ENCODE results near the gene PPM1F. TPM values are rescaled to one million over a fixed set of nuclear protein-coding genes. Genes with fewer than 3 reads are reported as not detected.

Gene PPM1F
- total RNA-seq, 1 experiment from 2014 or later, result 21.1 TPM

DNA sequence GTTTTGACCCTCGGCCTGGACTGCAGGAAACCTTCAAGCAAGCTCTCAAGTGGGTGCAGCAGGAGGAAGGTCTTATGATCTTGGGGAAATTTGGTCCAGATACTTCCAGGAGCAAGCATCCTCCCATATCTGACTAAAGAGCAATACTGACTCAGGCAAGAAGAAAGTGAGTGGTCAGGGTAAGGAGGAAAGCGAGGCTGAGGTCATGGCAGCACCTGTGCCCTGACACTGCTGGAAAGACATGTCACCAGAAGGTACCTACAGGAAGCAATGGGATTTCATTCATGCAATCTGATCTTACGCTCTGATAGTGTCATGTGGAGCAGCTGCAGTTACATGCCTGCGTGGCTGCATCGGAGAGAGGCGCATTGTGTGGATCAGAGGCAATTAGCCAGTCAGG is 36.4 kb upstream of the PPM1F start:
- Histone ChIP-seq H4K91ac (ENCODE audit: insufficient read length, low read depth, low read length) (no peak overlapping the region), H2BK15ac (ENCODE audit: low read depth, low read length) (no peak overlapping the region), H2BK120ac (ENCODE audit: low read depth, low read length, poor library complexity, severe bottlenecking) (no peak overlapping the region), H4K5ac (ENCODE audit: insufficient read length, low read depth, low read length) (no peak overlapping the region), H4K20me1 (ENCODE audit: control insufficient read depth, insufficient read depth, insufficient read length) (no peaks in the 10 kb centered on the region), H2AFZ (ENCODE audit: low read length) (no peak overlapping the region), H3K27me3 (ENCODE audit: insufficient read depth, low read length) (peaks cover 37% of the 10 kb centered on the region; the same call in 1 of the 2 replicates), H3K18ac (ENCODE audit: insufficient read length, low read depth, low read length) (no peak overlapping the region), H3T11ph (ENCODE audit: low read length) (no peak overlapping the region), H3K79me2 (ENCODE audit: insufficient read depth, low read length) (no peaks in the 10 kb centered on the region), H3K9me3 (ENCODE audit: control insufficient read depth, low read depth, low read length) (no peaks in the 10 kb centered on the region), H3K27ac (ENCODE audit: insufficient read length, low read depth, low read length) (no peak overlapping the region), H2BK5ac (ENCODE audit: insufficient read length, low read length) (no peak overlapping the region), H2AK5ac (ENCODE audit: insufficient read length, low read length) (no peak overlapping the region), H2BK20ac (ENCODE audit: low read depth, low read length, poor library complexity, severe bottlenecking) (no peak overlapping the region), H3K9ac (ENCODE audit: extremely low read depth, insufficient read length, low read length) (no peak overlapping the region), H3K23ac (ENCODE audit: insufficient read length, low read depth, low read length) (no peak overlapping the region), H3K4me2 (ENCODE audit: insufficient read depth, insufficient read length, low read length) (no peak overlapping the region), H3K56ac (ENCODE audit: insufficient read length, low read depth, low read length) (no peak overlapping the region), H3K4ac (ENCODE audit: low read depth, low read length) (no peak overlapping the region), H3K14ac (ENCODE audit: insufficient read depth, low read length) (no peak overlapping the region), H3K79me1 (ENCODE audit: insufficient read depth, low read depth, low read length, poor library complexity, severe bottlenecking) (no peaks in the 10 kb centered on the region), H3K23me2 (ENCODE audit: insufficient read length, low read depth, low read length, poor library complexity, severe bottlenecking) (no peaks in the 10 kb centered on the region), H4K8ac (replicated peaks; ENCODE audit: insufficient read length, low read depth, low read length) (no peak overlapping the region), H3K4me1 (ENCODE audit: insufficient read depth, low read length) (no peaks in the 10 kb centered on the region), H2BK12ac (ENCODE audit: insufficient read length, low read depth, low read length) (no peak overlapping the region)
- Mint-ChIP-seq H3K4me3 (no peak overlapping the region), H3K9me3 (no peaks in the 10 kb centered on the region), H3K27ac (no peak overlapping the region), H3K36me3 (ENCODE audit: insufficient read depth in 1 of 3, low read depth in 3 of 3) (no peaks in the 10 kb centered on the region), H3K27me3 (ENCODE audit: low read depth) (peaks cover 95% of the 10 kb centered on the region), H3K4me1 (peaks cover 0 to 2% of the 10 kb centered on the region in 2 experiments; a peak in 2 of 4 replicates)
- no peak for DNase-seq
- TF ChIP-seq, protein P1, sequence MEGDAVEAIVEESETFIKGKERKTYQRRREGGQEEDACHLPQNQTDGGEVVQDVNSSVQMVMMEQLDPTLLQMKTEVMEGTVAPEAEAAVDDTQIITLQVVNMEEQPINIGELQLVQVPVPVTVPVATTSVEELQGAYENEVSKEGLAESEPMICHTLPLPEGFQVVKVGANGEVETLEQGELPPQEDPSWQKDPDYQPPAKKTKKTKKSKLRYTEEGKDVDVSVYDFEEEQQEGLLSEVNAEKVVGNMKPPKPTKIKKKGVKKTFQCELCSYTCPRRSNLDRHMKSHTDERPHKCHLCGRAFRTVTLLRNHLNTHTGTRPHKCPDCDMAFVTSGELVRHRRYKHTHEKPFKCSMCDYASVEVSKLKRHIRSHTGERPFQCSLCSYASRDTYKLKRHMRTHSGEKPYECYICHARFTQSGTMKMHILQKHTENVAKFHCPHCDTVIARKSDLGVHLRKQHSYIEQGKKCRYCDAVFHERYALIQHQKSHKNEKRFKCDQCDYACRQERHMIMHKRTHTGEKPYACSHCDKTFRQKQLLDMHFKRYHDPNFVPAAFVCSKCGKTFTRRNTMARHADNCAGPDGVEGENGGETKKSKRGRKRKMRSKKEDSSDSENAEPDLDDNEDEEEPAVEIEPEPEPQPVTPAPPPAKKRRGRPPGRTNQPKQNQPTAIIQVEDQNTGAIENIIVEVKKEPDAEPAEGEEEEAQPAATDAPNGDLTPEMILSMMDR (conservative IDR thresholded peaks at IDR 0.05), result no peak
- no CpG with 5 or more reads among the region's 6 CpGs for WGBS (ENCODE audit: extremely low coverage, insufficient read length, low lambda C conversion rate)

Measured in H9 (cell line).